Large intestine (tissue), 12 donors: Measurements from ENCODE around the gene GLUL. TPM values are rescaled to one million over a fixed set of nuclear protein-coding genes. Genes with fewer than 3 reads are reported as not detected.

ENCODE experiments used
- DNase-seq, 2 donors: peaks; one replicate each; pipeline versions ENCODE4 v3.0.0 to v3.0.0-alpha.2; 2013
- H3K27ac ChIP-seq: one replicate; pipeline ENCODE4 v1.5.1; 2013; ENCODE audit warnings: low read length
- H3K27me3 ChIP-seq: 2 replicates; pipeline ENCODE4 v1.6.1; 2013; ENCODE audit warnings: low read length; ENCODE audit not compliant: control insufficient read depth, insufficient read depth
- H3K36me3 ChIP-seq: 2 replicates; pipeline ENCODE4 v1.6.1; 2013; ENCODE audit warnings: low read length; ENCODE audit not compliant: control insufficient read depth, insufficient read depth
- H3K4me1 ChIP-seq: one replicate; pipeline ENCODE4 v1.6.1; 2013; ENCODE audit warnings: low read length; ENCODE audit not compliant: control insufficient read depth, insufficient read depth
- H3K4me3 ChIP-seq: one replicate; pipeline ENCODE4 v1.5.1; 2013; ENCODE audit warnings: low read length
- H3K9me3 ChIP-seq: one replicate; pipeline ENCODE4 v1.6.1; 2013; ENCODE audit warnings: mild to moderate bottlenecking, low read depth, low read length, moderate library complexity; ENCODE audit not compliant: control insufficient read depth
- WGBS: methylation state at CpG from one replicate; pipeline ENCODE4 v1.1.5; 2013; ENCODE audit warnings: low lambda C conversion rate; ENCODE audit not compliant: insufficient coverage; 5-methylcytosine and 5-hydroxymethylcytosine counted together
- long read RNA-seq, 11 donors: transcript quantifications; one replicate each; lab custom pipeline, GENCODE V29; 2026
- polyA plus RNA-seq: library from polyadenylated mRNA; unstranded; fragments of 120-200 nt; gene quantifications from one replicate; pipeline ENCODE4 v1.2.1, GENCODE V29; 2013

Gene GLUL
- polyA plus RNA-seq = 164 TPM
- long read RNA-seq, donor 1, full-length matches to known transcripts = 22 of 22 reads
- long read RNA-seq, donor 1, partial matches to known transcripts = 0 of 22 reads
- long read RNA-seq, donor 1, other reads (novel, unspliced or antisense) = 0 of 22 reads
- long read RNA-seq, donor 2, full-length matches to known transcripts = 43 of 48 reads
- long read RNA-seq, donor 2, partial matches to known transcripts = 5 of 48 reads
- long read RNA-seq, donor 2, other reads (novel, unspliced or antisense) = 0 of 48 reads
- long read RNA-seq, donor 3 = 0 reads
- long read RNA-seq, donor 4, full-length matches to known transcripts = 6 of 6 reads
- long read RNA-seq, donor 4, partial matches to known transcripts = 0 of 6 reads
- long read RNA-seq, donor 4, other reads (novel, unspliced or antisense) = 0 of 6 reads
- long read RNA-seq, donor 5, full-length matches to known transcripts = 46 of 46 reads
- long read RNA-seq, donor 5, partial matches to known transcripts = 0 of 46 reads
- long read RNA-seq, donor 5, other reads (novel, unspliced or antisense) = 0 of 46 reads
- long read RNA-seq, donor 6, full-length matches to known transcripts = 32 of 32 reads
- long read RNA-seq, donor 6, partial matches to known transcripts = 0 of 32 reads
- long read RNA-seq, donor 6, other reads (novel, unspliced or antisense) = 0 of 32 reads
- long read RNA-seq, donor 7, full-length matches to known transcripts = 37 of 44 reads
- long read RNA-seq, donor 7, partial matches to known transcripts = 7 of 44 reads
- long read RNA-seq, donor 7, other reads (novel, unspliced or antisense) = 0 of 44 reads
- long read RNA-seq, donor 8, full-length matches to known transcripts = 38 of 38 reads
- long read RNA-seq, donor 8, partial matches to known transcripts = 0 of 38 reads
- long read RNA-seq, donor 8, other reads (novel, unspliced or antisense) = 0 of 38 reads
- long read RNA-seq, donor 9, full-length matches to known transcripts = 39 of 51 reads
- long read RNA-seq, donor 9, partial matches to known transcripts = 12 of 51 reads
- long read RNA-seq, donor 9, other reads (novel, unspliced or antisense) = 0 of 51 reads
- long read RNA-seq, donor 10, full-length matches to known transcripts = 48 of 48 reads
- long read RNA-seq, donor 10, partial matches to known transcripts = 0 of 48 reads
- long read RNA-seq, donor 10, other reads (novel, unspliced or antisense) = 0 of 48 reads
- long read RNA-seq, donor 11, full-length matches to known transcripts = 30 of 30 reads
- long read RNA-seq, donor 11, partial matches to known transcripts = 0 of 30 reads
- long read RNA-seq, donor 11, other reads (novel, unspliced or antisense) = 0 of 30 reads

- peak within 1 kb of the TSS; percentile 73 for H3K4me3 ChIP-seq
- H3K36me3 ChIP-seq = peaks cover 21% of the 10 kb centered on the region
- peaks cover 4% of the 10 kb centered on the region for H3K4me1 ChIP-seq
- peak; percentile 91 to 94 for DNase-seq
- H3K27ac ChIP-seq = peak within 1 kb of the TSS; percentile 85
- no peaks in the 10 kb centered on the region for H3K9me3 ChIP-seq
- no CpG with 5 or more reads among the region's 70 CpGs for WGBS
- no peaks in the 10 kb centered on the region for H3K27me3 ChIP-seq
Observed at GRCh38 chr1:182391362-182392049, at the start of gene GLUL. Gene GLUL, minus strand, starts transcription at chr1:182391790. Its CDS starts 3,053 bp downstream, at chr1:182388737.

GRCh38 chr1:182438326-182438725 is 46.7 kb upstream of the GLUL start:
- Histone ChIP-seq H3K4me3 (no peak overlapping the region), H3K27me3 (no peaks in the 10 kb centered on the region), H3K36me3 (no peaks in the 10 kb centered on the region), H3K27ac (no peak overlapping the region), H3K4me1 (no peaks in the 10 kb centered on the region), H3K9me3 (peaks cover 4% of the 10 kb centered on the region)
- no peak for DNase-seq
- no CpG with 5 or more reads among the region's 1 CpG for whole genome bisulfite sequencing

- Histone ChIP-seq H3K36me3 (no peaks in the 10 kb centered on the region), H3K9me3 (no peaks in the 10 kb centered on the region), H3K27me3 (no peaks in the 10 kb centered on the region), H3K4me3 (no peak overlapping the region), H3K27ac (no peak overlapping the region), H3K4me1 (no peaks in the 10 kb centered on the region)
- WGBS = no CpG with 5 or more reads among the region's 1 CpG
- no peak for DNase-seq
Observed at GRCh38 chr1:182433580-182433979, 42.0 kb upstream of the GLUL start.

- Histone ChIP-seq H3K36me3 (no peaks in the 10 kb centered on the region), H3K9me3 (no peaks in the 10 kb centered on the region), H3K27ac (no peak overlapping the region), H3K4me3 (no peak overlapping the region), H3K27me3 (no peaks in the 10 kb centered on the region), H3K4me1 (no peaks in the 10 kb centered on the region)
- WGBS = 67% methylated on average over 3 of the region's 7 CpGs
- DNase-seq = no peak
Observed at GRCh38 chr1:182431278-182431677, 39.7 kb upstream of the GLUL start.

- no peaks in the 10 kb centered on the region for H3K27me3 ChIP-seq
- H3K4me3 ChIP-seq = no peak overlapping the region
- no peak for DNase-seq
- no peaks in the 10 kb centered on the region for H3K4me1 ChIP-seq
- H3K27ac ChIP-seq = no peak overlapping the region
- 85% methylated on average over 2 of the region's 11 CpGs for WGBS
- no peaks in the 10 kb centered on the region for H3K36me3 ChIP-seq
- H3K9me3 ChIP-seq = no peaks in the 10 kb centered on the region
Observed at GRCh38 chr1:182430263-182431068, 38.9 kb upstream of the GLUL start.

GRCh38 chr1:182428043-182428442 is 36.5 kb upstream of the GLUL start:
- Histone ChIP-seq H3K9me3 (no peaks in the 10 kb centered on the region), H3K27ac (no peak overlapping the region), H3K36me3 (no peaks in the 10 kb centered on the region), H3K4me1 (no peaks in the 10 kb centered on the region), H3K4me3 (no peak overlapping the region), H3K27me3 (no peaks in the 10 kb centered on the region)
- DNase-seq = no peak
- 100% methylated on average over 1 of the region's 2 CpGs for WGBS

GRCh38 chr1:182426442-182427430 is 35.1 kb upstream of the GLUL start:
- no peak for DNase-seq
- no peaks in the 10 kb centered on the region for H3K4me1 ChIP-seq
- H3K36me3 ChIP-seq = no peaks in the 10 kb centered on the region
- H3K27ac ChIP-seq = no peak overlapping the region
- H3K9me3 ChIP-seq = no peaks in the 10 kb centered on the region
- WGBS = 91% methylated on average over 4 of the region's 7 CpGs
- H3K4me3 ChIP-seq = no peak overlapping the region
- H3K27me3 ChIP-seq = no peaks in the 10 kb centered on the region

- Histone ChIP-seq H3K36me3 (no peaks in the 10 kb centered on the region), H3K4me3 (no peak overlapping the region), H3K9me3 (no peaks in the 10 kb centered on the region), H3K27me3 (peaks cover 3% of the 10 kb centered on the region), H3K27ac (no peak overlapping the region), H3K4me1 (no peaks in the 10 kb centered on the region)
- WGBS = no CpG with 5 or more reads among the region's 1 CpG
- DNase-seq = no peak
Observed at GRCh38 chr1:182415789-182416188, 24.2 kb upstream of the GLUL start.
